OCI-LY7 (cell line): ENCODE measurements around the gene RPL35A.
"Not testable (repeated sequence)": the region's sequence is repeated elsewhere in the genome, so short reads cannot be mapped to it uniquely, and the experiment has no call there.

ENCODE experiments used
- CTCF ChIP-seq: fragments of 200-600 bp; sonication (generic); conservative IDR thresholded peaks from 2 replicates; pipeline ENCODE4 v1.5.1; 2014; ENCODE audit warnings: mild to moderate bottlenecking, antibody characterized with exemption, low read length, moderate library complexity, mixed read lengths
- EZH2phosphoT487 ChIP-seq: fragments of 200-600 bp; sonication (generic); IDR thresholded peaks from 2 replicates; pipeline ENCODE4 v1.6.1; 2018; ENCODE audit warnings: low read depth, borderline replicate concordance, mild to moderate bottlenecking, mixed run types, antibody characterized with exemption, low read length, moderate library complexity, mixed read lengths

- TF ChIP-seq CTCF, EZH2phosphoT487: not testable (repeated sequence)
Observed at GRCh38 chr3:197908550-197908949, 41.4 kb upstream of the RPL35A start.
